Suppressor macrophage (primary cell): ENCODE results near the gene RSPO3.

Experiments used
- DNase-seq, 4 experiments: peaks; one replicate each; pipeline ENCODE4 v3.0.0-alpha.2; 2020 to 2022

RSPO3 gene

DNA sequence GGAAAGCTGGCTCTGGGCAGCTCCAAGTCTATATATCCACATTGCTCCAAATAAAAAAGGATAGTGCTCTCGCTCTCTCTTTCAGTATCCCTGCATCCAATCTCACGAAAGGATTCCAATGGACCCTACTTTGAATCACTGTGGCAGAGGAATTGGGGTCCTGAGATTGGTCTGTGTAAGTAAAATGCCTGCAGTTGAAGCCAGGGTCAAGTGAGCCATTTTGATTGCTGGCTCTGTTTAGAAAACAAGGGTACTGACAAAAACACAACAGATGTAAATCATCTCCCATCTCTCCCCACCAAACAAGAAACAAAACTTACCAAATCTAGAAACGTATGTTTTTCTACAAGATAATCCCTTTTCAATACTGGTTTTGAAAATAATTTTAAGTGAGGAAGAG lies 45.6 kb downstream of the RSPO3 start:
- DNase-seq: no peak

DNA sequence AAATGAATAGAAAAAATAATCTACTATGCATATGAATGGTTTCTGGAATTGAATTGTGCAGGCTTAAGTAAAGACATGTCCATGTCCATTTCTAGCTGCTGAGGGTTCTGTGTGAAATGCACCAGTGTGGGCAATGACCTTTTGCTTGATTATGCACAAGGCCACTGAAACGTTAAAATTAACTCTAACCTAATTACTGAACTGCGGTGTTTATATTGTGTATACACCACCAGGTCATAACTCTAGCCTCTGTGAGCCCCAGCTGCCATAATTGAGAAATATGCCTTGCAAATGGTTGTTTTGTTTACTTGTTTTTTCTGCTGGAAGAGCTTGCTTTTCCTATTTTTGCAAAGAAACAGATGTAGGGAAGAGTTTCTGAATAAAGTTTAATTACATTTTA lies 46.1 kb downstream of the RSPO3 start:
- no peak for DNase-seq

DNA sequence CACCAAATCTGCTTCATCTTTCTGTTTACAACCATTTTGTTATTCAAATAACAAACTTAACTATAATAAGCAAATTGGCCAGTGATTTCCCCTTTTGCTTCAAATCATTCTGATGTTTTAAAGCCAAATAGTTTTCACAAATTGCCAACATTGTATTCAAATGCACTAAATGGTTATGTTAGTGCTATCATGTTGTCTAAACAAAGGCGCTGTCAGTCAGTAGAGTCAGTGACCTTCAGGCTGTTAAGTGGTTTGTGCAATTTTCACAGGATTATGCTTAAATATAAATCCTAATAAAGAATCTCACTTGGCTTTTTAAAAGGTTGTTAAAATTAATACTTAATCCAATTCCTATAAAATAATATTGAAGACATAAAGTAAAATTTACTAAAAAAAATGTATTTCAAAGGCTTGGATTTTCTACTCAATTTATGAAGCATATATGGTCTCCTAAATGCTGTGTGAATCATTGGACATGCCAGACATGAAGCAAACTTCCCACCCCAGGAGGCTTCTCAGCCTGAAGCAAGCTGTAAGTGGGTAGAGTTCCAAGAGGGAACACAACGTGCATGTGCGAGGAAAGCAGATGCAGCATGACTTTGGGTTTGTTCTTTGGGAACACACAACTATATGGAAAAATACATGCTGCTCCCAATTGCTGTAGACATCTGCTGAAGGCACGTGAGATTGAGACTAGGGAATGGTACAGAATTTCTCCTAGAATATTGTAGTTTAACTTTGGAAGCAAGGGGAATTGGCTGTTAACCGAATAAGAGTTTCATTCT lies 54.9 kb downstream of the RSPO3 start:
- no peak for DNase-seq

DNA sequence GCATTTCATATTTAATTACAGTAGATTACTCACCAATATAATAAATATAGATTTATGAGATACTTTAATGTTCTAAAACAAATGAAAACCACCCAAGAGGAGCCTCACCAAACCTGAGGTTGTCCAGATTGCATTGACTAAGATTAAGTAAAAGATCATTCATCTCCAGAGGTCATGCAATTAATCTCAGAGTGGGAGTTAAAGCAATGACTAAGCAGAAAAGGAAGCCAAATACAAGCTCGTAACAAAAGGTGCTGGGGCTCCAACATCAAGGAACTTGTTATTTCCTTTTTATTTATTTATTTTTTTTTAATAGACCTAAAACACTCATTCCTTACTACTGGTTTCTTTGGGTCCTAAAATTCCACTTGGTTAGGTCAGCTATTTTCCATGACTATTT lies 57.7 kb downstream of the RSPO3 start:
- DNase-seq: no peak

DNA sequence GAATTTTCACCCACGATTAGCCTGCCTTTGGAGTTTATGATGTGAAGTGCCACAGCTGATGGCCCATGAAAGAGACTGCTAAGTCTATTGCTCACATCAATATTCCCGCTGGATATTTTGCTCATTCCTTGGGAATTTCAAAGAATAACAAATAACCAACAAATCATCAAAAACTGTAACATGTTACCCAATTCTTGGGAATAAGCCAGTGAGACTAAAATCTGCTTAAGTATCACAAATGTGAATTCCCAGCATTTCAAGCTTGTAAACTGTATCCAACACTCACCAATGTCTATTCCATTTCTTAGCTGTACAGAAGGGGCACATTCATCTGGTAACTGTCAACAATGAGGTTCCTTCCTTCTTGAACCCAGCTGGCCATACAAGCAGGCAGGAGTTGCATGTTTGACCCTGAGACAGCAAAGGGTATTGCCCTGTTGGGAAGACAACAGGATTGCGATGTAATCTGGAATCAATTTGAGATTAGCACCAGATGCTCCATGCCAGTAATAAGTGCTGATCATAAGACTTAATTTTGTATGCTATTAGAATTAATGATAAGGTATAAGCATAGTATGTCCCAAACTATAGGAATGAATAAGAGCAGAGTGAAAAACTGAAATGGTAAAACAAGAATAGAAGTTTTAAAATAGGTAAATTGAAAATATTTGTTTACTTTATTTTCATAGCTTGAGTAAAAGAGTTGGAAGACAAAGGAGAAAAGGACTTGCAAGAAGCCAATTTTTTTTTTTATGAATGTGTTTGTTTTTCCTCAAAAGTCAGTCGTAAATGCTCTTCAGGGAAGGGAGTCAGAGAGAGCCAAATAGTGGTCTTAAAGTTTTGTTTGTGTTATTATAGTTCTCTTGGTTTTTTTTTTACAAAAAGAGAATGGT lies 58.8 kb downstream of the RSPO3 start:
- no peak for DNase-seq

DNA sequence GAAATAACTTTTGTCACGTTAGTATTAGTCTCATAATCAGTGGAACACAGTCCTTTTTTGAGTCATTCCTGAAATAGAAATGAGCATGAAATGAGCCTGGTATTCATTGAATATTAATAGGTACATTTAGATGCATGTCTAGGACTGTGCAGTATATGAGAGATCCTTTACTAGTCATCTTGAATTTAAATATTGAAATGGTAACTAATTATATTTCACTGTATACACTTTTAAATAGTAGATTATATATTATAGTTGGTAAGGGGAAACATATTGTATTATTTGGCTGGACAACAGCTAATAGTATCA lies 59.4 kb downstream of the RSPO3 start:
- no peak for DNase-seq

DNA sequence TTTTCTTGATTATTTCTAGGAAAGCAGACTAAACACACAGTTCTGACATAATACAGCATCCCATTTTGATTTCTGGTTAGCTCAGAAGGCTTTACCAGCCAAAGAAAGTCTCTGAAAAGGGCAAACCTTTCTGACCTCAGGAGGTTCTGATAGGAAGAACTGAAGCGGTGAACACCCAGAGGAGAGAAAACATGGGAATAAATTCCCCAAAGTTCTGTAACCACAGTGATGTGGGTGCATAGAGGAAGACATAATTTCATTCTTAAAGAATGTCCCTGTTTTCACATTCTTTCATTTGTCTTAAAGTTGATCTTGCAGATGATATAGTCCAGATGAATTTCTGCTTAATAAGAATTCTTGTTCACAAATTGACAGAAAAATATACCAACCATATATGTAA lies 60.3 kb downstream of the RSPO3 start:
- no peak for DNase-seq

DNA sequence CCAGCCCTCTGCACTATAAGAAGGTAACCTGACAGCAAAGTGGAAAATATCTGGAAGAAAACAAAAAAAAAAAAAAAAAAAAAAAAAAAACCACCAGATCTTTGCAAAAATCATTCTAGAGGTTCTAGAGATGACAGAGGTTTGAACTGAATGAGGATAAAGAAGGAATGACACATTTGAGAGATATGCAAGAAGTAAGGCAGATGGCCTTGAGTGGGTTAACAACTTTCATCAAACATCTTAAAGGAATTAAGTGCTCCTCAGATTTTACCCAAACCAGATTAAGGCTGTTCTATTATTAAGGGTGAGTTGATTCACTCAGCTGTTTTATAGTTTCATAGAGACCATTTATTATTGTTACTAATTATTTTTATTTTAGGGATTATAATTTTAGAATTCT lies 62.0 kb downstream of the RSPO3 start:
- DNase-seq: no peak

DNA sequence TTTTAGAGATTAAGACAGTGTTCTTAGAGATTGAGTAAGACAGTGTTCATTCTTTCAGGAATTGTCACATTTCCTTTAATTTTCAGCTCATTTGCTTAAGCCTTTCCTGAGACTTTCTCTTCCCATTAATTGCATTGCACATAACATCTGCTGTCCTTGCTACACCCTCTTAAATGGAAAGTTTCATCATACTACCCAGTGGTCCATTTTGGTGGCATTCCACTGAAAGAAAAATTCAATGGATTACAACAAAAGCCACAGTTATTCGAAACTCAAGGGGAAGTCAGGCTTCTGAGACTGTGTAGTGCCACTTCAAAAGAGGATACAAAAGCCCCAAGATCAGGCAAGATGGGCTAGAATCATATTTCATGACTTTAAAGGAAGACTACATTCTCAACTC lies 64.0 kb downstream of the RSPO3 start:
- DNase-seq: no peak

DNA sequence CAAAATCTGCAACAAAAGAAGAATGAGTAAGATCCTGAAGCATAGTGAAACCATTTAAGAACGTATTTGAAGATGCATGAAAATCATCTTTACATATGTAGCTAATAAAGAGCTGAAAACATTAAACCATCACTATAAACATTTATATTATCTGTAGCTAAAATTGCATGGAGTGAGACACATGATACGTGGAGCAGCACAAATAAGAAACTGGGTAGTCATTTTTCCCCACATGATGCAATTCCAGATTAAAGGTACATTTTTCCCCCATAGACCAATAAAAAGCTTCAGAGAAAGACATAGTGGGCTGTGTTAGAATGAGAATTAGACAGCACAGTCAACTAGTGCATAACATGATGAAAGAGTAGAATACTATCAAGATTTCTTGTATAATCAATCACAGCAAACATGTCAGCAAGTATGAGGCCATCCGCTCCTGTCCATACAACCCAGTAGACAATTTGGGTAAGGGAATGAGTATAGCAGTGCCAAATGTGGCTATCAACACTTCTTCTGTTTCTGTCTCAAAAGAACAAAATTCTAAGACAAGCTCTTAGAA lies 67.0 kb downstream of the RSPO3 start:
- no peak for DNase-seq

DNA sequence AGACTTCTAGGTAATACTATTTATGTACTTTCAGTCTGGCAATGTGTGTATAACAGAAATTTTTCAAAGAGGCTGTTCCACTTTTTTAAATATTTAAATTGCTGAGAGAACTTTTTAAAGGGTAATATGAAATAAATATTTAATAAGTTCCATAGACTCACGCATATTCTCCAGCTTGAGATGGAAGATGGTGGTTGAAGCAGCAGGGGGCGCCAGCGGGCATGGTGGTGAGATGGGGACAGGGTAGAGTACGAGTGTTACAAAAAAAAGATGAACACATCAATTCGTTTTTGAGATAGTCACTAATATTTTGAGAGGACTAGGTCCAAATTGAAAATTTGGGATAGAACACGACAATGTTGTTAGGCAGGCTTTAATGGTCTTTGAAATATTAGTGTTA lies 68.4 kb downstream of the RSPO3 start:
- DNase-seq: peak; percentile 76 to 91 (median 86)

DNA sequence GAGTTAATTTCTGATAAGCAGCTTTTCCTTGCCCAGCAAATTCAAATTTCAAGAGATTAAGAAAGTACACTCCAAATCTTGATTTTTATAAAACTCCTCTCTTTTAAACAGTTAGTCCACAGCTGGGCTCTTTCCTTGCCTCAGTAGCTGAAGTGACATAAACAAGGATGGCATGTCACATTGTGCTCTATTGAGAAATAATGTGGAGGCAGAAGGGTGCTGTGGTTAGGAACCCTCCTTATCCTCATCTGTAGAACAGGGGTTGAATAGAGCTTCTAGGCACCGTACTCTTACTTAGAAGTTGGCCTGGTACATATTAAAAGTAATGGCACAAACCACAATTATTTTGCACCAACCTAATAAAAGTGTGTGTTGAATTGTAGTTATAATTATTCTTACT lies 70.3 kb downstream of the RSPO3 start:
- peak; percentile 19 to 66 (median 52) for DNase-seq

DNA sequence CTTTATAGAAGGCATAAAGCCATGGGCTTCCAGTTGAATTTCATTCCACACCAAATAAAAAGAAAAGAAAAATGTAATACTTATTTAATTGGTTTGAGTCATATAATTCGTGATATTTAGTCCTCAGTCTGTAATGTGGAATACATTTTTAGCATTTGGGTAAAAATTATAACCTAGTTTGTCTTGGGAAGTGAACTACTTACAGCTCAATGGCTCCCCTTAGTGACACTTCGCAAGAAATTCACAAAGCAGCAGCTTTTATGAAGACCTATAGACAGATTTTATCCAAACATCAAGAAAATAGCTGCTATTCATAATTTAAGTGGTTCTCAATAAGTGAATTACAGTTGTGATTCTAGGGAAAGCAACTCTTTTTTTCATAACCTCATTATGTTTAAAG lies 72.1 kb downstream of the RSPO3 start:
- DNase-seq: peak; percentile 20 to 66 (median 46)

DNA sequence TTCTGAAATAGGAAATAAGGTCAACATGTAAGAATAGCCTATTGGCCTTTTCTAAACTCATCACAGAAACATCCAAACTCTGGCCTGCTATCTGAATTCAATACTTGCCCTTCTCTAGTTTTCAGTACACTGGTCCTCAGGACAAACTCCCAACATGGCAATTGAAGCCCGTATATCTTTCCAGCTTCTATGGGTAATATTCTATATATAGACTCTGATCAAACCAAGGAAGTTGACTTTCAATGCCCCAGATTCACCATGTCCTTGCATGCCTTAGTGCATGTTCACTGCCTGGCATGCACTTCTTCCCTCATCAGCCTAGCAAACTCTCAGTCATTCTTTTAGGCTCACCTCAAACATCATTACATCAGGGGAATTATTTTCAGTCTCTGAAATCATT lies 73.2 kb downstream of the RSPO3 start:
- peak in 2 of 4 experiments; percentile 4 to 20 for DNase-seq

DNA sequence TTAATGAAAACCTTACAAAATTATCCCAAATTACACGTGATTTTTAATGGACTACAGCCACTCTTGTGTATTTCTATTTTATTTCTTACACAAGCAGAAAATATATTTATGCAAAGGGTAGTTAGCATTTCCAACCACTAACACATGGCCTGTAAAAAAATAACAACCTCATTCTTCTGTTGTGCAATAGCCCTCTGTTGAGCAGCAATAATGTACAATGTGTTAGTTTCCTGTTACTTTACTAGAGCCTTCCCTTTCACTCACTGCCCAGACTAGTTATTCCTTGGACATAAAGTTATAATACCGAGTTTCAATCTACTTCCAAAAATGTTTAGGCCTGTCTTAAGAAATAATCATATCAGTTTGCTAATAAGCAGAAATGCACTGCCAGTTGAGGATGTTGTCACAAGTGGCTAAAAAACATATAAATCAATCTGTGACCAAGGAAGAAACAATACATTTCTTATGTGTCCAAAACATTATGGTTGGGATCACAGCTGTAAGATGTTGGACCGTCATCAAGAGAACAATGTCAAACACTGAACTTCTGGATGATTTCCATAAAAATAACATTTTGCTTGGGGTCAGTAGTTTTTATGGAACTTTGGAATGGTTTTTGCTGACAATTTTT lies 74.6 kb downstream of the RSPO3 start:
- DNase-seq: peak; percentile 17 to 77 (median 46)

DNA sequence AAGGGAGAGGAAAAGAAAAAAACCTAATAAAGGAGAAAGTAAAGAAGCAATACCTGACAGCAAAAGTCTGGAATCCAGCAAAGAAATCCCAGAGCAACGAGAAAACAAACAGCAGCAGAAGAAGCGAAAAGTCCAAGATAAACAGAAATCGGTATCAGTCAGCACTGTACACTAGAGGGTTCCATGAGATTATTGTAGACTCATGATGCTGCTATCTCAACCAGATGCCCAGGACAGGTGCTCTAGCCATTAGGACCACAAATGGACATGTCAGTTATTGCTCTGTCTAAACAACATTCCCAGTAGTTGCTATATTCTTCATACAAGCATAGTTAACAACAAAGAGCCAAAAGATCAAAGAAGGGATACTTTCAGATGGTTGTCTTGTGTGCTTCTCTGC lies 77.4 kb downstream of the RSPO3 start:
- no peak for DNase-seq

DNA sequence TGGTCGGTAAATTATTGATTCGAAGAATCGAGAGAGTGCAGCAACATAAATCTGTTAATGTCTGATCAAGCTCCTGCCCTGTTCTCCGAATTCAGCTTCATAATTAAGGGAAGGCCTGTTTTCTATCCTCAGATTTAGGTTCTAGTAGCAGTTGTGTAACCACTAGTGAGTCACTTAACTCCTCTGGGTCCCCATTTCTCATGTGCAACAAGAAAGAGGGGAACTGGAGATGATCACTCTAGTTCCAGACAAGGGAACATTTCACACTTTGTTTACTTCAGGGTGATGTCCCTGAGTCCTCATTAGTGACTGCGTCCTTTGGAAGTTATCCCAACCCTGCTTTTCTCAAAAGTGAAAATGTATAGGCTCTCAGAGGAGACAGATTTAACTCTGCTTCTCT lies 80.1 kb downstream of the RSPO3 start:
- DNase-seq: peak; percentile 60 to 86 (median 72)

DNA sequence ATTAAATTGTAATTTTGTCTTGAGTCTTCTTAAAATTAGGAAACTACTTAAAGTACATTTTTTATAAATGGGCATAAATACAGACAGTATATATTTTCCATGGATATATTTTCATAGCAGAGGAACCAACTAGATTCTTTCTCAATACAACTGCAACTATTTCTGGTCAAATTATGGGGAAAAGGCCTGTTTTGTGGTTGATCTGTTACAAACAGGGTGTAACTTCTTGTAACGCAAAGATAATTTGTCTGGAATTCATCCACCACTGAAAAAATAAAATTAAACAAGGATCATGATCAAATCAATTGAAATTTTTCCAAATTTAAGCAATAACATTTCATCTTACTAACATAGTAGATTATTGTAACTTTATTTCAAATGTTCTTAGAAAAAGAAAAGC lies 81.0 kb downstream of the RSPO3 start:
- DNase-seq: peak in 2 of 4 experiments; percentile 12 to 26

DNA sequence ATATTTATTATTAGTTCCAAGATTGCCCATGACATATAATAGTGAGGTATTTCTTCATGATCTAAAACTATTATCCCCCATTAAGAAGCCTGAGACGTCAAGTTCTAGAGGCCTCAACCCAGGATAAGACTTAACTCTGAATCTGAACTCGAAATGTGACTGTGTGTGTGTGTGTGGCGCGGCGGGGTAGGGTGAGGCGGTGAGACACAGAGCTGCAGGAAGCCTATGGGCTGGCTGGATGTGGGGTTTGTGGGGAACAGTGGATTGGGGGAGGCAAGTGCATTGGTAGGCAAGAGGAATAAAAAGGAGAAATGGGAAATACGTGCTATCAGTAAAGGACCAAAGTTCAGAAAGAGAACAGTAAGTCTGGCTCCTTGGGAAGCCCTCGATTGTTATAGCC lies 81.6 kb downstream of the RSPO3 start:
- no peak for DNase-seq

DNA sequence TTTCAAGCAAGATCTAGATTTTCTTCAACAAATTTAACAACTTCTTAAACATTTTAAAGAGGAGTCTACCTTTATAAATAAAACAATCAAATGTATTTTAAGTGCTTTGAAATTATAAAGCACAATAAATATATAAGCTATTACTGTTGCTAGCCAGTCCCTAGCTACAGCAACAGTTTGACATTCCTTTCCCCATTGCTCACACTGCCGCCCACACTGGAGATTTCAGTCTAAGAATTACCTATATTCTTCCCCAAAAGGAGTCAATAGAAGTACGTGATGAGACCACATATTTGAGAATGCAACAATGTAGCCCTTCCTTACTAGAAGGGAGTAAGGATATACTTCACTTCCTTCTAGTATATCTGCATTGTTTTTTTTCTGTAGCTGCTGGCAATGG lies 82.8 kb downstream of the RSPO3 start:
- DNase-seq: peak in 3 of 4 experiments; percentile 18 to 23 (median 20)

DNA sequence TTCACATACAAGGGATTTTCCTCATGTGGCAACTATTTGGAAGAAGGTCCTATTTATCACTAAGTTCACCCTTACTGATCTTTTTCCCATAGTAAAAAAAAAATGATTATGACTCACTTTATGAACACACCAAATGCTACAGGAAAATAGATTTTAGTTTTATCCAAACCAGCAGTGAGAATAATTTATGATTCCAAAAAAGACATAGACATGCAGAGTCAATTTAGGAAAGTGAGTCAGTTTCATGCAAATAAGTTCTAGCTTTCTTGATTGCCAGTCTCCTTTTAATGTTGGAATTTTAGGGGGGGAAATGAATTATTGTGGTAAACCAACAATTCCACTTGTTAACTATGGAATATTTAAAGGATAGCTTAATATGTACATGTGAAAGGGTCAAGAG lies 84.2 kb downstream of the RSPO3 start:
- no peak for DNase-seq

DNA sequence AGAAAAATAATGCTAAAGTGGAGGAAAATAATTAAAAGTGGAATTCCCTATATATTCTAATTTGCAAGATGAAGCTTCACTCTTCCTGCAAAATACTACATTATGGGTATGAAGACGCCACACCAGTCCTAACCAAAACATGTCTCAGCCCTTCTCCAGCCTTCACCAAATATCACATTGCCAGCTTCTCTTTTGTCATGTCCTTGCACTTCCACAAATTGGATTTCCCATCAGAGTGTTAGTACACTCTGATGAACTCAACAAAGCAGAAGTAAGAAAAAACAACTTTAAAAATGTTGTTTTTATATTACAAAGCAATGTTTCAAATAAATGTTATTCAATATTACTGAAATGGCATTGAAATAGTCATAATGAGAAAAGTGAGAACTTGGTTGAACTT lies 85.8 kb downstream of the RSPO3 start:
- DNase-seq: peak; percentile 36 to 76 (median 60)

DNA sequence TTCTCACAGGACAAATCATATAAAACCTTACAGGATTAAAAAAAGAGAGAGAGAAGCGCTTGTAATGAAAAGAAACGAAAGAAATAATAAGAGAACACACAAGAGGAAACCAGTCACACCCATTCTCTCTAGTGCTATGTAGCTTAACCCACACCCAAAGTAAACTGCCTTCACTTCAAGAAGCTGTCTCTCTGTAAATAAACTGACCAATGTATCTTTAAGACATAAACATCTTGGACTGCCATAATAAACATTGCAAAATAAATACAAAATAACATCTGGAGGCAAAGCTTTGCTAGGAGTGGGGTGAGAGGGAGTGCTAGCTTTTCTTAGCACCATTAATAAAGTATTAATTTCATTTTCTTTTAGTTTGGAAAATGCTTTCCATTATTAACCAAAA lies 86.6 kb downstream of the RSPO3 start:
- DNase-seq: no peak
